ENCODE measurements around the gene RDH13. TPM values are rescaled to one million over a fixed set of nuclear protein-coding genes. Genes with fewer than 3 reads are reported as not detected.
"Not testable (repeated sequence)": the region's sequence is repeated elsewhere in the genome, so short reads cannot be mapped to it uniquely, and the experiment has no call there.

The RDH13 gene
- total and polyA plus RNA-seq, 12 donors: 21.4 to 72.0 (median 53.2) TPM

- WGBS, 2 donors: 77 to 83% methylated on average over 20 of the region's 20 CpGs
- DNase-seq (no peak), ATAC-seq (no peak)
- Histone ChIP-seq H3K27ac (peak overlapping the region in 3 of 10 donors; percentile 10 to 36 (median 22)), H3K4me1 (peaks cover 22 to 50% (median 35%) of the 10 kb centered on the region in 9 donors), H3K9me3 (no peaks in the 10 kb centered on the region), H3K27me3 (no peaks in the 10 kb centered on the region), H3K4me3 (no peak overlapping the region), H3K36me3 (peaks cover 0 to 71% (median 0%) of the 10 kb centered on the region in 9 donors)
- intact Hi-C loops (cut with DNase I): loop anchor here in 1 of 10 donors (10.0 kb wide), 1 partner anchor 45 kb away; the partner anchor contains the start of gene RDH13
- no peak for TF ChIP-seq CTCF (IDR thresholded peaks at IDR 0.05)
Measured at GRCh38 chr19:55109527-55110291, 46.8 kb upstream of the RDH13 start.

- H3K4me3 ChIP-seq; H3K27ac ChIP-seq; intact Hi-C loops (cut with DNase I); ATAC-seq; DNase-seq; H3K27me3 ChIP-seq: not testable (repeated sequence)
- WGBS, 2 donors: 96 to 97% methylated on average over 3 of the region's 3 CpGs
- peaks cover 0 to 81% (median 14%) of the 10 kb centered on the region in 9 donors for H3K36me3 ChIP-seq
- H3K9me3 ChIP-seq: peaks cover 0 to 10% (median 4%) of the 10 kb centered on the region in 11 donors
- H3K4me1 ChIP-seq: peaks cover 0 to 26% (median 11%) of the 10 kb centered on the region in 9 donors
Measured at GRCh38 chr19:55107252-55107651, 44.3 kb upstream of the RDH13 start.

GRCh38 chr19:55106591-55106990 lies 43.6 kb upstream of the RDH13 start:
- Histone ChIP-seq H3K4me1 (peaks cover 0 to 19% (median 4%) of the 10 kb centered on the region in 9 donors), H3K27me3 (no peaks in the 10 kb centered on the region), H3K27ac (peak overlapping the region in 1 of 10 donors; percentile 14), H3K4me3 (no peak overlapping the region), H3K9me3 (peaks cover 0 to 10% (median 4%) of the 10 kb centered on the region in 11 donors), H3K36me3 (peaks cover 0 to 83% (median 21%) of the 10 kb centered on the region in 9 donors)
- WGBS, 2 donors: 90 to 95% methylated on average over 6 of the region's 6 CpGs
- no peak for TF ChIP-seq CTCF (IDR thresholded peaks at IDR 0.05)
- ATAC-seq: no peak
- intact Hi-C loops (cut with DNase I): no loop called here
- DNase-seq: no peak

- intact Hi-C loops (cut with DNase I): no loop called here
- Histone ChIP-seq H3K9me3 (peaks cover 0 to 10% (median 4%) of the 10 kb centered on the region in 11 donors), H3K4me3 (no peak overlapping the region), H3K36me3 (peaks cover 0 to 84% (median 33%) of the 10 kb centered on the region in 9 donors), H3K27me3 (no peaks in the 10 kb centered on the region), H3K4me1 (peaks cover 0 to 20% (median 9%) of the 10 kb centered on the region in 9 donors), H3K27ac (no peak overlapping the region)
- no peak for DNase-seq
- no peak for ATAC-seq
- WGBS, 2 donors: 88 to 91% methylated on average over 2 of the region's 2 CpGs
- no peak for TF ChIP-seq CTCF (IDR thresholded peaks at IDR 0.05)
Measured at GRCh38 chr19:55105237-55105636, 42.3 kb upstream of the RDH13 start.

- no peak overlapping the region for H3K4me3 ChIP-seq
- H3K27ac ChIP-seq: no peak overlapping the region
- no peaks in the 10 kb centered on the region for H3K27me3 ChIP-seq
- intact Hi-C loops (cut with DNase I): no loop called here
- H3K9me3 ChIP-seq: peaks cover 0 to 10% (median 4%) of the 10 kb centered on the region in 11 donors
- peaks cover 5 to 31% (median 24%) of the 10 kb centered on the region in 9 donors for H3K4me1 ChIP-seq
- no peak for TF ChIP-seq CTCF (IDR thresholded peaks at IDR 0.05)
- ATAC-seq (no peak), DNase-seq (no peak)
- H3K36me3 ChIP-seq: peaks cover 0 to 84% (median 44%) of the 10 kb centered on the region in 9 donors
- WGBS, 2 donors: 91 to 93% methylated on average over 9 of the region's 9 CpGs
Measured at GRCh38 chr19:55103190-55103589, 40.2 kb upstream of the RDH13 start.
